Liver (tissue), 3 donors: Measurements from ENCODE around the gene WDR17.

Experiments used
- GABPA ChIP-seq, 2 donors: IDR thresholded peaks in 1 of 2; conservative IDR thresholded peaks in 1 of 2; 2 replicates each; pipeline ENCODE4 v1.6.1; 2016; ENCODE audit warnings: antibody characterized with exemption in 2 of 2, mild to moderate bottlenecking in 1 of 2, moderate library complexity in 1 of 2
- JUND ChIP-seq, 2 donors: IDR thresholded peaks; 2 replicates each; pipeline ENCODE4 v1.6.1; 2016; ENCODE audit warnings: antibody characterized with exemption in 2 of 2
- RAD21 ChIP-seq, 2 donors: IDR thresholded peaks; 2 replicates each; pipeline ENCODE4 v1.6.1; 2016; ENCODE audit warnings: antibody characterized with exemption in 2 of 2, mild to moderate bottlenecking in 2 of 2
- REST ChIP-seq: IDR thresholded peaks from 2 replicates; pipeline ENCODE4 v1.6.1; 2016; ENCODE audit warnings: antibody characterized with exemption, mild to moderate bottlenecking
- TAF1 ChIP-seq: conservative IDR thresholded peaks from 2 replicates; pipeline ENCODE4 v1.6.1; 2016; ENCODE audit warnings: antibody characterized with exemption, mild to moderate bottlenecking
- ZBTB33 ChIP-seq: IDR thresholded peaks from 2 replicates; pipeline ENCODE4 v1.6.1; 2016; ENCODE audit warnings: antibody characterized with exemption
- TF ChIP-seq, protein P1 (sequence below): fragments of 150-350 bp; IDR thresholded peaks from 2 replicates; pipeline ENCODE4 v1.5.1; 2017; ENCODE audit warnings: improper control_type of control experiment, low read depth, low read length; ENCODE audit not compliant: missing input control
- TF ChIP-seq, protein P2 (sequence below): IDR thresholded peaks from 2 replicates; pipeline ENCODE4 v1.6.1; 2016; ENCODE audit warnings: antibody characterized with exemption
- donor health status: healthy.
- donor health status: healthy.

DNA sequence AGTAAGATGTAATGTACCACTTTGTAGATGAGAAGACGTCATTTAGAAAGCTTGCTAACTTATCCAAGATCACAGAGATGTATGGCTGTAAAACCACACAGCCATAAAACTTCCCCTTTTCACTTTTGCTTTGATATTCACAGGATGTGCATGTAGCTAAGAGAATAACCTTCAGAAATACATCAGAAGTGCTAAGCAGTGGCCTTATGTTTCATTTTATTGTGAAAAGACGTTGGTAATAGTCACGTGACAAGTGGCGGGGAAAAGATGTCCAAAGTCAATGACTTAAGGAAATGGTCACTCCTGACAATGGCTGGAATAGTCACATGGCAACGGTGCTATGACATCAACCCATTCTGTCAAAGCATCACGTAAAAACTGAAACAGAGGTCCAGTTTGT is 12.9 kb upstream of the WDR17 start:
- TF ChIP-seq, protein P1, sequence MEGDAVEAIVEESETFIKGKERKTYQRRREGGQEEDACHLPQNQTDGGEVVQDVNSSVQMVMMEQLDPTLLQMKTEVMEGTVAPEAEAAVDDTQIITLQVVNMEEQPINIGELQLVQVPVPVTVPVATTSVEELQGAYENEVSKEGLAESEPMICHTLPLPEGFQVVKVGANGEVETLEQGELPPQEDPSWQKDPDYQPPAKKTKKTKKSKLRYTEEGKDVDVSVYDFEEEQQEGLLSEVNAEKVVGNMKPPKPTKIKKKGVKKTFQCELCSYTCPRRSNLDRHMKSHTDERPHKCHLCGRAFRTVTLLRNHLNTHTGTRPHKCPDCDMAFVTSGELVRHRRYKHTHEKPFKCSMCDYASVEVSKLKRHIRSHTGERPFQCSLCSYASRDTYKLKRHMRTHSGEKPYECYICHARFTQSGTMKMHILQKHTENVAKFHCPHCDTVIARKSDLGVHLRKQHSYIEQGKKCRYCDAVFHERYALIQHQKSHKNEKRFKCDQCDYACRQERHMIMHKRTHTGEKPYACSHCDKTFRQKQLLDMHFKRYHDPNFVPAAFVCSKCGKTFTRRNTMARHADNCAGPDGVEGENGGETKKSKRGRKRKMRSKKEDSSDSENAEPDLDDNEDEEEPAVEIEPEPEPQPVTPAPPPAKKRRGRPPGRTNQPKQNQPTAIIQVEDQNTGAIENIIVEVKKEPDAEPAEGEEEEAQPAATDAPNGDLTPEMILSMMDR = no peak
- TF ChIP-seq TAF1 (no peak), GABPA (IDR thresholded peaks at IDR 0.05 in 1 of 2, conservative IDR thresholded peaks at IDR 0.05 in 1 of 2) (no peak), ZBTB33 (no peak), RAD21 (IDR thresholded peaks at IDR 0.05) (no peak), JUND (IDR thresholded peaks at IDR 0.05) (no peak), REST (no peak)
- TF ChIP-seq, protein P2, sequence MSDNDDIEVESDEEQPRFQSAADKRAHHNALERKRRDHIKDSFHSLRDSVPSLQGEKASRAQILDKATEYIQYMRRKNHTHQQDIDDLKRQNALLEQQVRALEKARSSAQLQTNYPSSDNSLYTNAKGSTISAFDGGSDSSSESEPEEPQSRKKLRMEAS = no peak
